Measurements from ENCODE around the gene GRK2. TPM values are rescaled to one million over a fixed set of nuclear protein-coding genes. Genes with fewer than 3 reads are reported as not detected.

GRK2 gene
- total and polyA plus RNA-seq, 2 donors (not counting 1 experiment from before 2014, with no cell fraction given), result 294 to 534 TPM

DNA sequence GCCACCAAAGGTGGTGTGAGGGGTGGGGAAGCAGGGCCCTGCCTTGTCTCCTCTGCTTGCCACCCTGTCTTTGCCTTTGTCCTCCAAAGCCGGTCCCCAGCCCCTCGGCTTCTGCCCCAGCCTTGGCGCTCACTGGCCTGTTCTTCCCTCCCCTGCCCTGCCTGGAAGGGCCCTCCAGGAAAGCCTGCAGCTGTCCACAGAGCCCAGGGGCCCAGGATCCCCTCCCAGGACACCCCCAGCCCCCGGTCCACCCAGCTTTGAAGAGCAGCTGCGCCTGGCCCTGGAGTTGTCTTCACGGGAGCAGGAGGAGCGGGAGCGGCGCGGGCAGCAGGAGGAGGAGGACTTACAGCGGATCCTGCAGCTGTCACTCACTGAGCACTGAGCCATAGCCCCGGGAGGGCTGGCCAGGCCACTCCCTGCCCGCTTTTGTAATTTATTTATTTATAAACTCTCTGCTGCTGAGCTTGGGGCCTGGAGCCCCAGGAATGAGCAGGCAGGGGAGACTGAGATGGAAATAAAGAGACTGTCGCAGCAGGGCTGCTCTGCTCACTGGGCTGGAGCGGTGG lies 35.8 kb downstream of the GRK2 start:
- H3K27ac Mint-ChIP-seq, result no peak overlapping the region
- peaks cover 29% of the 10 kb centered on the region for H3K79me2 ChIP-seq (ENCODE audit: control insufficient read depth, insufficient read depth, low read length)

More for the DNA sequence above, 35.8 kb downstream of the GRK2 start:
- ATAC-seq (ENCODE audit: low read depth) (no peak), DNase-seq (no peak)
- Histone ChIP-seq H3K4me2 (replicated peaks; ENCODE audit: low read depth, low read length, poor library complexity, severe bottlenecking) (no peak overlapping the region), H2AFZ (ENCODE audit: insufficient read depth, low read depth, low read length, poor library complexity, severe bottlenecking) (no peak overlapping the region), H3K9me3 (ENCODE audit: control extremely low read depth in 1 of 3, control insufficient read depth in 2 of 3, insufficient read depth in 1 of 3, low read length in 2 of 3) (no peaks in the 10 kb centered on the region), H3K27me3 (replicated peaks in 1 of 4; ENCODE audit: control extremely low read depth in 1 of 4, control insufficient read depth in 3 of 4, insufficient read depth in 4 of 4, low read length in 3 of 4) (no peaks in the 10 kb centered on the region), H3K36me3 (replicated peaks in 1 of 2; ENCODE audit: control extremely low read depth in 1 of 2, control insufficient read depth in 1 of 2, extremely low read depth in 1 of 2, insufficient read depth in 2 of 2, low read length in 1 of 2) (peaks cover 6 to 47% of the 10 kb centered on the region in 2 experiments), H4K20me1 (ENCODE audit: control insufficient read depth, insufficient read depth, low read length, poor library complexity, severe bottlenecking) (peaks cover 43% of the 10 kb centered on the region), H3K4me3 (ENCODE audit: control extremely low read depth in 1 of 5, extremely low read depth in 1 of 5, insufficient read depth in 1 of 5, low read depth in 2 of 5, low read length in 4 of 5) (no peak overlapping the region), H3K9ac (ENCODE audit: low read length) (no peak overlapping the region), H3K4me1 (ENCODE audit: control insufficient read depth in 2 of 2, insufficient read depth in 2 of 2, low read length in 2 of 2) (peaks cover 3 to 4% of the 10 kb centered on the region in 2 donors), H3K27ac (ENCODE audit: low read length in 2 of 2) (no peak overlapping the region)
- Mint-ChIP-seq H3K9me3 (ENCODE audit: insufficient read depth) (peaks cover under 1% of the 10 kb centered on the region), H3K27me3 (no peaks in the 10 kb centered on the region), H3K4me3 (peak overlapping the region; percentile 5), H3K4me1 (peaks cover 3% of the 10 kb centered on the region)
- 98% methylated on average over 11 of the region's 15 CpGs for WGBS (ENCODE audit: insufficient coverage)
- POLR2A ChIA-PET, result interaction anchor here (2.2 kb wide), 1 partner anchor 13 kb away, joined by 10 read pairs; the partner anchor contains the start of gene ANKRD13D
- intact Hi-C loops (cut with micrococcal nuclease), result no loop called here
- CTCF ChIA-PET, result interaction anchor here (1.5 kb wide), 1 partner anchor 38 kb away, joined by 4 read pairs; no protein-coding TSS in a partner anchor
- TF ChIP-seq EZH2 (IDR thresholded peaks at IDR 0.05; ENCODE audit: borderline replicate concordance, insufficient read depth, low read depth, low read length, poor library complexity, severe bottlenecking), result no peak
- TF ChIP-seq, protein P1, sequence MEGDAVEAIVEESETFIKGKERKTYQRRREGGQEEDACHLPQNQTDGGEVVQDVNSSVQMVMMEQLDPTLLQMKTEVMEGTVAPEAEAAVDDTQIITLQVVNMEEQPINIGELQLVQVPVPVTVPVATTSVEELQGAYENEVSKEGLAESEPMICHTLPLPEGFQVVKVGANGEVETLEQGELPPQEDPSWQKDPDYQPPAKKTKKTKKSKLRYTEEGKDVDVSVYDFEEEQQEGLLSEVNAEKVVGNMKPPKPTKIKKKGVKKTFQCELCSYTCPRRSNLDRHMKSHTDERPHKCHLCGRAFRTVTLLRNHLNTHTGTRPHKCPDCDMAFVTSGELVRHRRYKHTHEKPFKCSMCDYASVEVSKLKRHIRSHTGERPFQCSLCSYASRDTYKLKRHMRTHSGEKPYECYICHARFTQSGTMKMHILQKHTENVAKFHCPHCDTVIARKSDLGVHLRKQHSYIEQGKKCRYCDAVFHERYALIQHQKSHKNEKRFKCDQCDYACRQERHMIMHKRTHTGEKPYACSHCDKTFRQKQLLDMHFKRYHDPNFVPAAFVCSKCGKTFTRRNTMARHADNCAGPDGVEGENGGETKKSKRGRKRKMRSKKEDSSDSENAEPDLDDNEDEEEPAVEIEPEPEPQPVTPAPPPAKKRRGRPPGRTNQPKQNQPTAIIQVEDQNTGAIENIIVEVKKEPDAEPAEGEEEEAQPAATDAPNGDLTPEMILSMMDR (IDR thresholded peaks at IDR 0.05), result no peak

Data from B cell (primary cell).